Fibroblast of skin of back (primary cell): ENCODE measurements around the gene BICDL2. TPM values are rescaled to one million over a fixed set of nuclear protein-coding genes. Genes with fewer than 3 reads are reported as not detected.
"Not testable (repeated sequence)": the region's sequence is repeated elsewhere in the genome, so short reads cannot be mapped to it uniquely, and the experiment has no call there.

Source experiments
- DNase-seq: peaks from one replicate; pipeline ENCODE4 v3.0.0-alpha.2; 2013
- polyA plus RNA-seq, 2 experiments: library from polyadenylated mRNA; unstranded; fragments of 120-200 nt; gene quantifications; one replicate each; pipeline ENCODE4 v1.2.1, GENCODE V29; 2013; ENCODE audit not compliant: insufficient read length in 2 of 2

The BICDL2 gene, protein sequence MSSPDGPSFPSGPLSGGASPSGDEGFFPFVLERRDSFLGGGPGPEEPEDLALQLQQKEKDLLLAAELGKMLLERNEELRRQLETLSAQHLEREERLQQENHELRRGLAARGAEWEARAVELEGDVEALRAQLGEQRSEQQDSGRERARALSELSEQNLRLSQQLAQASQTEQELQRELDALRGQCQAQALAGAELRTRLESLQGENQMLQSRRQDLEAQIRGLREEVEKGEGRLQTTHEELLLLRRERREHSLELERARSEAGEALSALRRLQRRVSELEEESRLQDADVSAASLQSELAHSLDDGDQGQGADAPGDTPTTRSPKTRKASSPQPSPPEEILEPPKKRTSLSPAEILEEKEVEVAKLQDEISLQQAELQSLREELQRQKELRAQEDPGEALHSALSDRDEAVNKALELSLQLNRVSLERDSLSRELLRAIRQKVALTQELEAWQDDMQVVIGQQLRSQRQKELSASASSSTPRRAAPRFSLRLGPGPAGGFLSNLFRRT
- 0.13 TPM for polyA plus RNA-seq (2013, experiment 1 of 2; ENCODE audit: insufficient read length)
- polyA plus RNA-seq (2013, experiment 2 of 2; ENCODE audit: insufficient read length) = 0.32 TPM

GRCh38 chr16:3036726-3037315, at the start of gene BICDL2:
Gene BICDL2 (minus strand): TSS chr16:3036944. CDS start chr16:3035496, 1,448 bp downstream.
- DNase-seq = no peak

GRCh38 chr16:3085868-3086595, 49.3 kb upstream of the BICDL2 start:
- no peak for DNase-seq

DNA sequence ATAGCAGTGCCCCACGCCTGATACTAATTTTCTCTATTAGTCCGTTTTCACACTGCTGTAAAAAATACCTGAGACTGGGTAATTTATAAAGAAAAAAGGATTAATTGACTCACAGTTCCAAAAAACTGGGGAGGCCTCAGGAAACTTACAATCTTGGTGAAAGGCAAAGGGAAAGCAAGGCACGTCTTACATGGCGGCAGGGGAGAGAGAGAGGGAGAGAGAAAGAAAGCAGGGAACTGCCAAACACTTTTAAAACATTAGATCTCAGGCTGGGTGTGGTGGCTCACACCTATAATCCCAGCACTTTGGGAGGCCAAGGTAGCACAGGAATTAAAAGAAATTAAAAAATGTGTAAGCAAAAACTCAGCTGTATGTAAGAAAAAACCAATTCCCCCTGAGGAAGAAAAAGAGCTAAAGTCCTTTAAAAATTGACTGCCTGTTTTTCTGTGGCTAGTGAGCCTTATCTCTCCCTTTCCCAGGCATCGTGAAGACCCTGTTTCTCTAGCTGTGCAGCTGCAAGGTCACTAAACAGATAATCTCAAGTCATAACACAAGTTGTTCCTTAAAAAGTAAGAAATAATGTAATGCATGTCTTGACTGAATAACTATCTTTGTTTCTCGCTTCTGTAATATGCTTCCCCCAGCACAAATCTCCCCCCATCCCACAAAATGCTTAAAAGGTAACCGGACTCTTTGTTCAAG, 48.4 kb upstream of the BICDL2 start:
- no peak for DNase-seq

- no peak for DNase-seq
These were observed 47.7 kb upstream of the BICDL2 start for GRCh38 chr16:3084491-3084890.

- not testable (repeated sequence) for DNase-seq
These were observed 46.7 kb upstream of the BICDL2 start for GRCh38 chr16:3083408-3083807.

GRCh38 chr16:3081957-3082356, 45.2 kb upstream of the BICDL2 start:
- not testable (repeated sequence) for DNase-seq

DNA sequence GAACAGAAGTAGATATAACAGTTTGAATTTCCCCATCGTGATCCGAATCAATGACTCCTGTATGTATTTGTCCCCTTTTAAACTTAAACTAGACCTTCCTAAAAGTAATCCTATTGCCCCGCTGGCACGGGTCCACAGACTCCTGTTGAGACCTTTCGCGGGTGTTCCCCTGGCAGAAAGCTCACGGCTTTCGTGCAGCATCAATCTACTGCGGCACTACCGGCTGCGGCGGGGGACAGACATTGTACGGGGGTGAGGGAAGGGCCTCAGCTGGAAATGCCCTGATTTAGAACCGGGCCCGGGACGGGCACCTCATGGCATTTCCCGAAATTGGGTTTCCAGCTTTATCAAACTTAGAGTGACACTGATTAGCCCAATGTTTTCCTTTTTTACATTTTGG, 43.3 kb upstream of the BICDL2 start:
- DNase-seq = no peak

DNA sequence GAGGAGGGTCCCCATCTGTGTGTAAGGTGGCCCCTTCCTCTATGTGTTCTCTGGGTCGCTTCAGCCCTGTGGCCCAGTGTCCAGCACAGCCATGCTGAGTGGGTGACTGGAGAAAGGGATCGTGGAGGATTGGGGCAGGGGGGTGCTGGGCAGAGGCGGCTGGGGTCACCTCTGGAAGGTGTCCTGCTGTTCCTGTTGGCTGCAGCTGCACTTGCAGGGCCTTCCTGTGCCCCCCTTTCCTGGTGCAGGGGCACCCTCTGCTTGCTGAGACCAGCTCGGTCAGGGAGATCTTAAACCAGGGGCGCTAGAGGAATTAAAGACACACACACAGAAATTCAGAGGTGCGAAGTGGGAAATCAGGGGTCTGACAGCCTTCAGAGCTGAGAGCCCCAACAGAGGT, 39.8 kb upstream of the BICDL2 start:
- DNase-seq = no peak

GRCh38 chr16:3075946-3076345, 39.2 kb upstream of the BICDL2 start:
- not testable (repeated sequence) for DNase-seq

GRCh38 chr16:3075523-3075915, 38.8 kb upstream of the BICDL2 start:
- DNase-seq = no peak

DNA sequence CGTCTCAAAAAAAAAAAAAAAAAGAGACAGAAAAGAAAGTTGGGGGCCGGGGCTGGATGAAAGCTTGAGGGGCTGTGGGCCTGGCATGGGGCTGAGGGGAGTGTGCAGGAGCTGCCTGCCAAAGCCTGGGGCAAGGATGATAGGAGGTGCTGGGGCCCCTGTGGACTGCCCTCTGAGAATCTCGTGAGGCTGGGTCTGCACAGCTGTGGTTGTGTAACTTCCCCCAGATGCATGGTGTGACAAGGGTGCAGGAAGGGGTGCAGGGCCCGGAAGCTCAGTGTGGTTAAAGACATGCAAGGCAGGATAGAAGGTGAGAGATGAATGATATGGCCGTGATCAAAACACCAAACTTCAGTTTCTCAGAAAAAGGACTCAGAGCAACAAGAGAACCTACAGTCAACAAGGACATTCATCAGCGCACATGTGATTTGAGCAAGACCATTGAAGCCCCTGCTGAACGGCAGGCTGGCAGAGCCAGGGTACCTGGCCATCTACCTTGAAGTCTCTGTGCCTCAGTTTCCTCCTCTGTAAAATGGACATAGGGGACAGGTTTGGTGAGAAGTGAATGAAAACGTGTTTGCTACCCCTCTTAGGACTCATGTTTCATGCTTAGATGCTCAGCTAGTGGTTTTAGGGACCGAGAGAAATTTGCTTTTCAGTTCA, 38.2 kb upstream of the BICDL2 start:
- no peak for DNase-seq

- no peak for DNase-seq
These were observed 36.7 kb upstream of the BICDL2 start for GRCh38 chr16:3073448-3073847.

GRCh38 chr16:3072576-3073263, 36.0 kb upstream of the BICDL2 start:
- DNase-seq = not testable (repeated sequence)

GRCh38 chr16:3072148-3072547, 35.4 kb upstream of the BICDL2 start:
- DNase-seq = not testable (repeated sequence)

DNA sequence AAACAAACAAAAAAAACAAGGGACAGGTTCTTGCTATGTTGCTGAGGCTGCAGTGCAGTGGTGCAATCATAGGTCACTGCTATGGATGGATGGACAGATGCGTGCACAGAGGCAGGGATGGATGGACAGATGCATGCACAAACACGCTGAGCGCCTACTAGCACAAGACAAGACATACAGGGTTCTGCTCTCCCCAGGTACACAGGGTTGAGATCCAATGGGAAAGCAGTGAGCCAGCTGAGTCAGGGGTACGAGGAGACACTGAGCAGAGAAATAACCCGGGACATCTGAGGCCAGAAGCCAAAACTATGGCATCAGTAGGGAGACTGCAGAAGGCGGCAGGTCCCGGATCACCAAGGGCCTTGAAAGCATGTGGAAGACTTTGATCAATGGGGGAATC, 34.9 kb upstream of the BICDL2 start:
- no peak for DNase-seq

- DNase-seq = no peak
These were observed 33.9 kb upstream of the BICDL2 start for GRCh38 chr16:3070608-3071111.

GRCh38 chr16:3069146-3069545, 32.4 kb upstream of the BICDL2 start:
- DNase-seq = not testable (repeated sequence)

GRCh38 chr16:3068487-3068886, 31.7 kb upstream of the BICDL2 start:
- no peak for DNase-seq

DNA sequence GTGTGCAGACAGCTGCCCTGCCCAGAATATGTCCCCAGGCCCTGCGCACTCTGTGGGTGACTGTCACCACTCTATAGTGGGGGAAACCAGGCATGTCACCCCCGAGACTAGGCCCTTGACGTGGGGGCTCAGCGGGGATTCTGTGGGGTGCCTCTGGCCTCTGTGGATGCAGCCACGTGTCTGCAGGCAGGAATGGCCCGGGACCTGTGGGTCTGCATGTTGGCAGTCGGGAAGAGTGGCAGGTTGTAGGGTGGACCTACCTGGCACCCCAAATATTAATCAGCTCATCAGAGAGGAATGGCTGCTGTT, 29.6 kb upstream of the BICDL2 start:
- DNase-seq = no peak

GRCh38 chr16:3065742-3066439, 29.1 kb upstream of the BICDL2 start:
- no peak for DNase-seq
